HuH-7.5 (cell line): ENCODE measurements around the gene GCNT3.

ENCODE experiments used
- DNase-seq: peaks from one replicate; pipeline ENCODE4 v3.0.0; 2011; ENCODE audit warnings: low spot score

GCNT3 gene, protein sequence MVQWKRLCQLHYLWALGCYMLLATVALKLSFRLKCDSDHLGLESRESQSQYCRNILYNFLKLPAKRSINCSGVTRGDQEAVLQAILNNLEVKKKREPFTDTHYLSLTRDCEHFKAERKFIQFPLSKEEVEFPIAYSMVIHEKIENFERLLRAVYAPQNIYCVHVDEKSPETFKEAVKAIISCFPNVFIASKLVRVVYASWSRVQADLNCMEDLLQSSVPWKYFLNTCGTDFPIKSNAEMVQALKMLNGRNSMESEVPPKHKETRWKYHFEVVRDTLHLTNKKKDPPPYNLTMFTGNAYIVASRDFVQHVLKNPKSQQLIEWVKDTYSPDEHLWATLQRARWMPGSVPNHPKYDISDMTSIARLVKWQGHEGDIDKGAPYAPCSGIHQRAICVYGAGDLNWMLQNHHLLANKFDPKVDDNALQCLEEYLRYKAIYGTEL

DNA sequence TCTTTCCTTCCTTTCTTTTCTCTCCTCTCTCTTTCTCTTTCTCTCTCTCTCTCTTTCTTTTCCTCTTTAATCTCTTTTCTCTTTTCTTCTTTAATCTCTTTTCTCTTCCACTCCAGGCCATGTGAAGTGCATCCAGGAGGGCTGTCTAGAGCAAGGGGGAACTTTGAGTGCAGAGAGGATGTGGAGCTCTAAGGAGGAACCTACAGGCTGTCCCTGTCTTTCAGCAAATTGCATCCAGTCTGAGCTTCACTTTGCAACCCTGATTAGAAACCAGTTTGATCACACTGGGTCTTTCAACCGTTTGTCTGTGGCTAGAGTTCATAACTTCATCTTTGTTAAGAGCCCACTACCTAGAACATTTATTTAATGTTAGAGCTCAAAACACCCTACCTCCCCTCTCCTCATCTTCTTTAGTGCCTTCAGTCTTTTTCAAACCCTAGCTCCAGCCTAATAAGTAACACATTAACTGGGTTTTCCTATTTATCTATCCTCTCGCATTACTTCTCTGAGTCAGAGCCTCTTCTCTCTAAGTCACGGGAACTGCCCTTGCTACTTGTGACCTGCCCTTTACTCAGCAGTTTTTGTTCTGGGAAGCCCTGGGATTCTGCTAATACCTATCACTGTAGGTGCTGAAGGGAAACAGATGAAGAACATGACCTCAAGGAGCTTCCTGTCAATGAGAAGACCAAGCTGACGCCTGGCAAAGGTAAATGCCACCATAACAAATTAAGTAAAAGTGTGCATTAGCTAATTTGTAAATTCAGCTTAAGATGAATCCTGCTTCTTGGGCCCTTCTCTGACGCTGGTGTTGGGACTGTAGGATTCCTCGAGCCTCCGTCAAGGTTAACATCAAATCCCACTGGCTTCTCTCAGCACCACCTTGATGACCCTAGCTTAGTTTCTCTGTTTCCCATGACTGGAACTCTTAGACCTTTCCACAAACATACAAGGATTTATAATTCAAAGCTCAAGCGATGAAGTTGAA lies at the start of gene GCNT3:
Gene GCNT3, plus strand, starts transcription at position 508 of the 985 bp plus-strand sequence. CDS start 6,456 bp downstream, outside the sequence.
- peak; percentile 49 for DNase-seq

DNA sequence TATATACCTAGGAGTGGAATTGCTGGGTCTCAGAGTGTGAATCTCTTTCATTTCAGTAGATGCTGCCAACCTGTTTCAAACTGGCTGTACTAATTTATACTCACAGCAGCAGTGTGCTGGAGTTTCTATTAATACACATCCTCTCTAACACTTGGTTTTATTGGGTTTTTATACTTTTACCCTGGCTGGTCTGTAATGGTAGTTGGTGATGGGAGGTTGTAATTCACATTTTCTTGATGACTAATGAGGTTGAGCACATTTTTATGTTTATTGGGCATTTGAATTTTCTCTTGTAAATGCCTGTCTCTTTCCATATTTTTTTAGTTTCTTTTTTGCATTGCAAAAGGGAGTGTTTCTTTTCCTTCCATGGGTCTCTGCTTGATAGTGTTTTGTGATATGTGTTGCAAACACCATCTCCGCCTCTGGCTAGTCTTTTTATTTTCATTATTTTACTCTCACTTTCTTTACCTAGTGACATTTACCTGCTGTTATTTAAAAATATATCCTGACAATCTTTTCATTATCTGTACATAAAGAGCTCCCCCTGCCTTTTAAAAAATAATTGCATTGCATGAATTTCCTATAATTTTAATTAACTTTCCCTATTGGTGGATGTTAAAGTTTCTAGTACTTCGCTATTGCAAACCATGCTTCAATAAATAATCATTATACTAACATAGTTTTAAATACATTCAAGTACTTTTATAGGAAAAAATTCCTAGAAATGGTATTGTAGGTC lies 49.0 kb upstream of the GCNT3 start:
- no peak for DNase-seq

DNA sequence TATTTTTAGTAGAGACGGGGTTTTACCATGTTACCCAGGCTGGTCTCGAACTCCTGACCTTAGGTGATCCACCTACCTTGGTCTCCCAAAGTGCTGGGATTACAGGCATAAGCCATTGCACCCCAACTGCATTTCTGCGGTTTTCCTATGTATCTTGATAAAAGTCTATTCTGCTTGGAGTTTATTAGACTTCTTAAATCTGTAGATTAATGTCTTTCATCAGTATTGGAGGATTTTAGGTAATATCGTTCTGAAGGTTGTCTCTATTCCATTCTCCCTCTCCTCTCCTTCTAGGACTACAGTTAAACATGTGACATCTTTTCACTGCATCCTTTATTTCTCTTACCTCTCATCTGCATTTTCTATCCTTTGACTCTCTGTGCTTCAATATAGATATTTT lies 46.3 kb upstream of the GCNT3 start:
- no peak for DNase-seq

DNA sequence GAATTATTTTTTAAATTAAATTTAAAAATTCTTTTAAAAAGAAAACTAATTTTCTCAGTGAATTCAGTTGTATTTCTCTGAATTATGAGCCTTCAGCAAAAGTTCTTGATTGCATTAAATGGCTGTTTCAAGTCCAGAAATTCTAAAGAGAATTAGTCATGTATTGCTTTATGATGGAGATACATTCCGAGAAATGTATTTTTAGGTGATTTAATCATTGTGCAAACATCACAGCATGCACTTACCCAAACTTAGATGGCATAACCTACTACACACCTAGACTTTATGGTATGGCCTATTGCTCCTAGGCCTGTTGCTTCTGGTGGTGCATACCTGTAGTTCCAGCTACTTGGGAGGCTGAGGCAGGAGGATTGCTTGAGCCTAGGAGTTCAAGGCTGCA lies 44.3 kb upstream of the GCNT3 start:
- no peak for DNase-seq

DNA sequence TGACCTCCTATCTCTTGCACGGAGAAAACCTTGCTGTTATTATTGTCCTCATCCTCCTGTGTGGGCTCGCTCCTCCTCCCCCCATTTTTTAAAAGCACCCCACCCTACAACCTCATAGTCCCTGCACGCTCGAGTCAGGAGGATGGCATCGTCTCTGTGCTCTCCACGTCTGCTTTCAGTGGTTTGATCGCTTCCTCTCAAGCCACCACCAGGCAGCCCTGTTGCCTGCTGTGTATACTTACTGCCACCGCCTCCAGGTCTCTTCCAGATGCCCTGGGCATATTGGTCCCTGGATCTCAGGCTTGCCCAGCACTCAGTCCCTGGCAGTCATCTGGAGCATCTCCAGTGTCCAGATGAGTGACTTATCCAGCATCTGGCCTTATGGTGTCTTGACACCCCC lies 42.1 kb upstream of the GCNT3 start:
- DNase-seq, result no peak

DNA sequence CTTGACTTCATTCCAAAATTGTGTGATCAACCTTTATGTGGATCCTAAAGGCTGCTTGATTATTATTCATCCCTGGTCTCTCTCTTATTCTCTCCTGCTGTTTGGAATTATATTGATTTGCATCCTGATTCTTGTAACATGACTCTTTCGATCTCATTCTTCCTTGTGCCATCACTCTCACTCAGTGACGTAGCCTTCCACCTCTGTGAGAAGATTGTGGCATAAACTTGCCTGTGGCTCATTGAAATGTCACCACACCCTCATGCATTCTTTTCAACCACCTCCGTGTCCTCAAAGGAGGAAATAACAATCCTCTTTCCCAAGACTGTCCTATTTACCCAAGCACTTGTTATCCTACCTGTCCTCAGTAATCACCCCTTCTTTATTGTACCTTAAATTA lies 41.3 kb upstream of the GCNT3 start:
- no peak for DNase-seq

DNA sequence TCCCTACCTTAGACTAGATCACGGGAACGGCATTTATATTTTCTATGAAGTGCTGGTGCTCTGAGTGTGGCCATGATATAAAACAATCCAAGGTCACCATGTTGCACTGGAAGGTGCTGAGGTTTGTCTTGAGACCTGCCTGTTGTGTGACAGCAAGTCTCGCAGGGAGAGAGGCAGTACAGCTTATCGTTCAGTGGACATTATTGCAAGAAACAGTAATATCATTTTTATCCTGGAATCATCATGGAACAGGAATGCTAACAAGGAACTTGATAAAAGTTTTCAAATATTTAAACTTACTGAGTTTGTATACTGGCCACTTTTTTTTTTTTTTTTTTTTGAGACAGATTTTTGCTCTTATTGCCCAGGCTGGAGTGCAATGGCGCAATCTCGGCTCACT lies 40.0 kb upstream of the GCNT3 start:
- DNase-seq, result no peak

DNA sequence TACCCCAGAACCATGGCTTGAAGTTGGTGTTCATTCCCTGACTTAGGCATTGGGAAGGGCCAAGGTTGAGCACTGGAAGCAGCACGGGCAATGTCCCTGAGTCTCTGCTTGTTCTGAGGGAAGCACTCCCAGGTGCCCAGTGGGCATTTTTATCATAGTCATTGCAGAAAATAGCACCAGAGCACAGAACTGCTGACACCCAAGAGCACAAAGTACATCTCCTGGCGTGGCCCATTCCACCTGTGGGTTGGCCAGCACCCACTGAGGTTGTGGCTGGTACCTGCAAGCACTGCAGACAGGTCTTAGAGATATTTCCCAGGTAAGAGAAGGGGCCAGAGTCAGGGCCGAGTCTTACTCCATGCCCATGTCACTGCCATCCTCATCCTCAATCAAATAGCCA lies 28.5 kb upstream of the GCNT3 start:
- no peak for DNase-seq

DNA sequence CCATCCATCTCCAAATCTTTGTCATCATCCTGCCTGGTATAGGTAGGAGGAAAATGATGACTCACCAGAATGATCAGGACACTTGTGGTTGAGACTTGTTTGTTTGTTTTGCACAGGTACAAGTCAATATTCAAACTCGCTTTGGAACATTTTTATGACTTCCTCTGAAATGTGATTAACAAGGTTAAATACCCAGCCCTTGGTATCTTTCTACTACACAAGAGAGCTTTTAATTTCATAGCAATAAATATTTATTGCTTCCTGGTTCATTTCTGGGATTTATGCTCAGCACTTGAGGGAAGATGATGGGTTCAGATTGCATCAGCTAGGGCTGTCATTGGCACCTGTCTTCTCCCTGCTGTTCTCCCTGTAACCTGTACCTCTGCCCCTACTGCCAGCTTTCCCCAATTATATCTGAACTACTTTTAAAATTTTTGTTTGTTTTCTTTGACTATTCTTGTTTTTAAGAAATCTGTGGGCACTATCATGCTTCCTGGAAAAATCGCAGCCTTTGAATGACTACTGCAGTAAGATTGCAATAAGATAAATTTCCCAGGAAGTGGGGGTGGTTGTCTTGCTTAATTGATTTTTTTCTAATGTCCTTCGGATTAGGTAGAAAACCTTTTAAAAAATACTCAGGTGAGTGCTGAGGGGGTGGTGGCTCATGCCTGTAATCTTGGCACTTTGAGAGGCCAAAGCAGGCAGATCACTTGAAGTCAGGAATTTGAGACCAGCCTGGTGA lies 24.3 kb upstream of the GCNT3 start:
- no peak for DNase-seq

DNA sequence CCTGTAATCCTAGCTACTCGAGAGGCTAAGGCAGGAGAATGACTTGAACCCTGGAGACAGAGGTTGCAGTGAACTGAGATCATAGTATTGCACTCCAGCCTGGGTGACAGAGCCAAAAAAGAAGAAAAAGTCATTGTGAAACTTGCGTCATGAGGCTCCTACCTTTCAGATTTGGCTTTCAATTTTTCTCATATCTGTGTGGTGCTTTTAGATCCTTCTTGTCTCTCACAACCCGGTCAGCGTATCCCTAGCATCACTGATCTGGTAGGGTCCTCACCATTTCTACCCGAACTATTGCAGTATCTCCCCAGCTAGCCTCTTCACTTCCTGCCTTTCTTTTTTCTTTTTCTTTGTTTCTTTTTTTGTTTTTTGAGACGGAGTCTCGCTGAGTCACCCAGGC lies 21.6 kb upstream of the GCNT3 start:
- DNase-seq, result no peak

DNA sequence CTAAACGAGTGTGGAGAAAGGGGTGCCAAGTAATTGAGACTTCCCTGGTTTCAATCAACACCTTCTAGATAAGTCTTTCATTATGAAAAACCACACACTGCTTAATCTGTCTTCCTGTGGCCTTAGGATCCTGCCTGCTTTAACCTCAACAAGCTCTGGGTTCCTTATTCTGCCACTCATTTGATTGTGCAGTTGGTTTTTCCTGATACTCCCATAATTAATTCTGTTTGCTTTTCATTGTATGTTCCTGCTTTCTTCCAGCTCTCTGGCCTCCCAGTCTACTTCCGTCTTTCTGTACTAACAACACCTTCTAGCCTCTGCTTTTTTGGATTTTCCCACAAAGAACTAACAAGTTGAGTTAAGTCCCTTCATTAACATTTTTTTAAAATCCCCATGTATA lies 20.2 kb upstream of the GCNT3 start:
- no peak for DNase-seq

DNA sequence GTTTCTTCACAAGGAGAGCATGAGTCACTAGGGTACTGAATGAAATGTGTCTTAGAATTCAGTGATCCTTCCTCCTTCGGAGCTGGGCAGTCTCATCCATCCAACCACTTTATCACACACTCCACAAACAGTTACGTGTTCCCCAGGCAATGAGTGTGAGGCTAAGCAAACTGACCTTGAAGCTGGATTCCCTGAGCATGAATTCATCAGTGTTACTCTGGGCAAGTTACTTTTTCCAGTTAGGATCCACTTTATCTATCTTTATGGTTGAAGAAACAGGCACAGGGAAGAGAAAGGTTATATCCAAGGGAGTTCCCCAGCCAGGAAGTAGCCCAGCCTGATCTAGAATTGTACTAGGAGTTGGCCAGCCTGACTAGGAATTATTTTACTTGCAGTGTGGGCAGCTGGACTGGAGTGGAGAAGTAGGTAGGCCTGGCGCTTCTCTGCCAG lies 17.1 kb upstream of the GCNT3 start:
- no peak for DNase-seq

DNA sequence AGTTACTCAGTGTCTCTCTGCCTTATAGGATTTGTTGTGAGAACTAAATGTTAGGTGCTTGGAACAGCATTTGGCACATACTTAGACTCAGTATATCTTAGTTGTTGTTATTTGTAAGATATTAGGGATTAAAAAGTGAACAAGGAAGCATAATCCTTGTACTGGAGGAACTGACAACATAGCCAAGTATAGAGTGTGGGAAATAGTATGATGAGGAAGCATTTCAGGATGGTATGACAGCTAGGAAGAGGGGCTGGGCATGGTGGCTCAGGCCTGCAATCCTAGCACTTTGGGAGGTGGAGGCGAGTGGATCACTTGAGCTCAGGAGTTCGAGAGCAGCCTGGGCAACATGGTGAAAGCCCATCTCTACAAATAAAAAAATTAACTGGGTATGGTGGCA lies 16.6 kb upstream of the GCNT3 start:
- DNase-seq, result no peak

DNA sequence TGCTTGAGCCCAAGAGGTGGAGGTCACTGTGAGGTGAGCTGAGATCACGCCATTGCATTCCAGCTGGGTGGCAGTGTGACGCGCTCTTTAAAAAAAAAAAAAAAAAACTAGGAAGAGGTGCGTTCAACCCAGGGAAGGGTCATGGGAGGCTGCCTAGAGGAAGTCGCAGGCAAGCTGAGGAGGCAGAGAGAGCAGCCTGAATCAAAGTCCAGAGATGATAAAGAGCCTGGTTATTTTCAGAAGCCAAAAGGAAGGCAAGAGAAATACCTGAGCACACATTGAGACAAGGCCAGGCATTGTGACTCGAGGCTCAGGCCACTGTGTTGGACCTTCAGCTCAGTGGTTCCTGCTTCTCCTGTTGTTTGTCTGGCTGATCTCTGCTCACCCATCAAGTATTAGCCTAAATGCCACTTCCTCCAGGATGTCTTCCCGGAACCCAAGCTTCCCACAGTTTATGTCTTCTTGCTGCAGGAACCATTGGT lies 16.1 kb upstream of the GCNT3 start:
- no peak for DNase-seq

DNA sequence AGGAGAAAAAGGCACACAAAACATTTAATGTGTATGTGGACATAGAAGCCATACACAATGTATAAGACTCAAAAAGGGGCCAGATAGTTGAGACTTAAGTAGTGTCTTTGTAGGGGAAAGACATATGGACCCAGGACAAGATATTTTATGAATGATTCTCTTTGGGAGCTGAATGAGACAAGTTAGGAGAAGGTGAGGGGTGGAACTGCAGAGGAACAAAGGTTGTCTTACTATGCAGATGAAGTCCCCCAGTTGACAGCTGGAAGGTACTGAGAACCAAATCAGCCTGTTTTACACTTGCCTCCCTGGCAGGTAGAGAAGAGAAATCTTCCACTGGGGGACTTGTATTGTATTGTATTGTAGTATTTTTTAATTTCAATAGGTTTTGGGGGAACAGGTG lies 14.9 kb upstream of the GCNT3 start:
- no peak for DNase-seq

DNA sequence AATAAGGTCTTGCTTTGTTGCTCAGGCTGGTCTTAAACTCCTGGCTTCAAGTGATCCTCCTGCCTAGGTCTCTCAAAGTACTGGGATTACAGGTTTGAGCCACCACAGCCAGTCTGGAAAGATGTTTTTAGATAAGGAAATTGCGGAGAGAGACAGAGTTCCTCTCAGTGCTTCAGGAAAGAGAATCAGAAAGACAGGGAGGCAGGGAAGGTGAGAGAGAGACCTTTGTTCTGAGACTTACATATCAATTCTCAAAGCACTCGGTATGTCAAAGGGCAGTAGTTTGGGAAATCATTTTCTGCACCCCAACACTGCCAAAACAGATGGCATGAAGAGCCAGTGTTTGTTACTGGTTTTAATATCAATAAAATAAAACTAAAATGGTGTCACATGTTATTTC lies 13.1 kb upstream of the GCNT3 start:
- DNase-seq, result no peak

DNA sequence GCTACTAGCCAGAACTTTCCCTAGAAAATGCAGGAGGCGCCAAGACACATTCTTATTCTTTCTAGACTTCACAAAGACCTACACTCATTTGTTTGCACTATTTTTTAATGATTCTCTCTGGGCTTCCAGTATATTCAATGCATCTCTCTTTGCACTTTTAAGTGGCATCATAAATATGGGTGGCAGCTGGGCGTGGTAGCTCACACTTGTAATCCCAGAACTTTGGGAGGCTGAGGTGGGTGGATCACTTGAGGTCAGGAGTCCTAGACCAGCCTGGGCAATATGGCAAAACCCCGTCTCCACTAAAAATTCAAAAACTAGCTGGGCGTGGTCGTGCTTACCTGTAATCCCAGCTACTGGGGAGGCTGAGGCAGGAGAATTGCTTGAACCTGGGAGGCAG lies 5.6 kb upstream of the GCNT3 start:
- no peak for DNase-seq

DNA sequence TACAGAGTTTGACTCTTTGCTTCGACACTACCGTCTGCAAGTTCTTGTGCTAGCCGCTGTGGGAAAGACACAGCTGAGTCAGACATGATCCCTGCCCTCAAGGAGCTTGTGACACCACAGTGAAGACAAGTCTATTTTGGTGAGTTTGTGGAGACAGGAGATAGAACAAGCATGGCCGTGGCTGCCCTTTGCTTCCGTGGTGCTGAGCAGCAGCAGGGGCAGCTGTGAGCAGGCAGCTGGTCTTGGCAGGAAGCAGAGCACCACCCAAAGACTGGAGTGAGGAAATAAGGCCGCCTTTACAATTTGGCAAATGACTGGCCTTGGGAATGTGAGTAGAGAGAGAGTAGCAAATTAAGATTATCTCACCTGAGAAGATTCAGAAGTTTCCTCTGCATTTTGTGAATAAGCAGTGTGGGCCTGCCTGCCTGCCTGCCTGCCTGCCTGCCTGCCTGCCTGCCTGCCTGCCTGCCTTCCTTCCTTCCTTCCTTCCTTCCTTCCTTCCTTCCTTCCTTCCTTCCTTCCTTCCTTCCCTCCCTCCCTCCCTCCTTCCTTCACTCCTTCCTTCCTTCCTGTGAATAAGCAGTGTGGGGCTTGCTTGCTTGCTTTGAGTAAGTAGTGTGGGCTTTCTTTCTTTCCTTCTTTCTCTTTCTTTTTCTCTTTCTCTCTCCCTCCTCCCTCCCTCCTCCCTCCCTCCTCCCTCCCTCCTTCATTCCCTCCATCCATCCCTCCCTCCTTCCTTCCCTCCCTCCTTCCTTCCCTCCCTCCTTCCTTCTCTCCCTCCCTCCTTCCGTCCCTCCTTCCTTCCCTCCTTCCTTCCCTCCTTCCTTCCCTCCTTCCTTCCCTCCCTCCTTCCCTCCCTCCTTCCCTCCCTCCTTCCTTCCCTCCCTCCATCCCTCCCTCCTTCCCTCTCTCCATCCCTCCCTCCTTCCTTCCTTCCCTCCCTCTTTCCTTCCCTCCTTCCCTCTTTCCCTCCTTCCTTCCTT lies 1.6 kb upstream of the GCNT3 start:
- no peak for DNase-seq

DNA sequence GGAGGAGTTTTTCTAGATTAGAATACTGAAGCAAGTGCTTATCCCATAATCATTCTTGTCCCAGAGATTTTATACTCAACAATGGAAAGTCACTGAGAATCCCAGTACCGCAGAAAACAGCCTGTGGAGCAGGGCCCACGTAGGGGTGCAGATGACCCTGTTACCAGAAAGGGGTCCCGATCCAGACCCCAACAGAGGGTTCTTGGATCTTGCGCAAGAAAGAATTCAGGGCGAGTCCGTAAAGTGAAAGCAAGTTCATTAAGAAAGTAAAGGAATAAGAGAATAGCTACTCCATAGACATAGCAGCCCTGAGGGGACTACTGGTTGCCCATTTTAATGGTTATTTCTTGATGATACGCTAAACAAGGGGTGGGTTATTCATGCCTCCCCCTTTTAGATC lies 2.6 kb downstream of the GCNT3 start:
- no peak for DNase-seq

DNA sequence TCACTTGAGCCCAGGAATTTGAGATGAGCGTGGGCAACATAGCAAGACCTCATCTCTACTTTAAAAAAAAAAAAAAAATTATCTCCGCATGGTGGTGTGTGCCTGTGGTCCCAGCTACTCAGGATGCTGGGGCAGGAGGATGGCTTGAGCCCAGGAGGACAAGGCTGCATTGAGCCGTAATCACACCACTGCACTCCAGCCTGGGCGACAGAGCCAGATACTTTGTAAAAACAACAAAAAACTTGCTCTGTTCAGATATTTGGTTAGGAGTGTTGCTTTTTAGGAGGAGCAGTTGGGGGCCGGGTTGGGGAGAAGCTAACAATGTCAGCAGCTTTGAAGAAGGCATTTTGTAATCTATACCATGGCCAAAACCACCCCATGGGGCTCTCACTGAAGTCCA lies 4.1 kb downstream of the GCNT3 start:
- DNase-seq, result no peak
